Ecto neural progenitor cell (in vitro differentiated cells): ENCODE data around the gene PDE6A.
"Not testable (repeated sequence)": the region's sequence is repeated elsewhere in the genome, so short reads cannot be mapped to it uniquely, and the experiment has no call there.

Source experiments
- DNase-seq: peaks from one replicate; pipeline ENCODE4 v3.0.0-alpha.2; 2018; ENCODE audit warnings: low spot score

Gene PDE6A

GRCh38 chr5:149951138-149951749 lies 6.7 kb upstream of the PDE6A start:
- no peak for DNase-seq

GRCh38 chr5:149948993-149949392 lies 4.4 kb upstream of the PDE6A start:
- no peak for DNase-seq

- DNase-seq, result no peak
Measured at GRCh38 chr5:149946118-149946517, 1.5 kb upstream of the PDE6A start.

- DNase-seq, result not testable (repeated sequence)
Measured at GRCh38 chr5:149943177-149943949, 1.2 kb downstream of the PDE6A start.

GRCh38 chr5:149942741-149943169 lies 1.8 kb downstream of the PDE6A start:
- not testable (repeated sequence) for DNase-seq

GRCh38 chr5:149942199-149942598 lies 2.4 kb downstream of the PDE6A start:
- DNase-seq, result no peak

GRCh38 chr5:149941795-149942194 lies 2.8 kb downstream of the PDE6A start:
- no peak for DNase-seq

GRCh38 chr5:149940941-149941644 lies 3.5 kb downstream of the PDE6A start:
- no peak for DNase-seq

- DNase-seq, result no peak
Measured at GRCh38 chr5:149940077-149940574, 4.5 kb downstream of the PDE6A start.

GRCh38 chr5:149939546-149939945 lies 5.0 kb downstream of the PDE6A start:
- no peak for DNase-seq

GRCh38 chr5:149938791-149939358 lies 5.7 kb downstream of the PDE6A start:
- DNase-seq, result no peak

GRCh38 chr5:149938279-149938678 lies 6.3 kb downstream of the PDE6A start:
- DNase-seq, result no peak

GRCh38 chr5:149937610-149938009 lies 7.0 kb downstream of the PDE6A start:
- no peak for DNase-seq

- DNase-seq, result no peak
Measured at GRCh38 chr5:149936700-149937091, 7.9 kb downstream of the PDE6A start.

GRCh38 chr5:149936044-149936699 lies 8.4 kb downstream of the PDE6A start:
- DNase-seq, result no peak

- no peak for DNase-seq
Measured at GRCh38 chr5:149935431-149935901, 9.1 kb downstream of the PDE6A start.

GRCh38 chr5:149932445-149933350 lies 11.9 kb downstream of the PDE6A start:
- peak; percentile 58 for DNase-seq

GRCh38 chr5:149931992-149932436 lies 12.6 kb downstream of the PDE6A start:
- no peak for DNase-seq

GRCh38 chr5:149930749-149931574 lies 13.6 kb downstream of the PDE6A start:
- DNase-seq, result no peak
